GM19099 (cell line): ENCODE data around the gene ICE1.

Experiments
- POLR2A ChIP-seq: IDR thresholded peaks from 3 replicates; pipeline ENCODE4 v1.6.1; 2011; ENCODE audit warnings: low read depth; ENCODE audit not compliant: insufficient read length; ENCODE audit errors: extremely low read depth

The ICE1 gene, protein sequence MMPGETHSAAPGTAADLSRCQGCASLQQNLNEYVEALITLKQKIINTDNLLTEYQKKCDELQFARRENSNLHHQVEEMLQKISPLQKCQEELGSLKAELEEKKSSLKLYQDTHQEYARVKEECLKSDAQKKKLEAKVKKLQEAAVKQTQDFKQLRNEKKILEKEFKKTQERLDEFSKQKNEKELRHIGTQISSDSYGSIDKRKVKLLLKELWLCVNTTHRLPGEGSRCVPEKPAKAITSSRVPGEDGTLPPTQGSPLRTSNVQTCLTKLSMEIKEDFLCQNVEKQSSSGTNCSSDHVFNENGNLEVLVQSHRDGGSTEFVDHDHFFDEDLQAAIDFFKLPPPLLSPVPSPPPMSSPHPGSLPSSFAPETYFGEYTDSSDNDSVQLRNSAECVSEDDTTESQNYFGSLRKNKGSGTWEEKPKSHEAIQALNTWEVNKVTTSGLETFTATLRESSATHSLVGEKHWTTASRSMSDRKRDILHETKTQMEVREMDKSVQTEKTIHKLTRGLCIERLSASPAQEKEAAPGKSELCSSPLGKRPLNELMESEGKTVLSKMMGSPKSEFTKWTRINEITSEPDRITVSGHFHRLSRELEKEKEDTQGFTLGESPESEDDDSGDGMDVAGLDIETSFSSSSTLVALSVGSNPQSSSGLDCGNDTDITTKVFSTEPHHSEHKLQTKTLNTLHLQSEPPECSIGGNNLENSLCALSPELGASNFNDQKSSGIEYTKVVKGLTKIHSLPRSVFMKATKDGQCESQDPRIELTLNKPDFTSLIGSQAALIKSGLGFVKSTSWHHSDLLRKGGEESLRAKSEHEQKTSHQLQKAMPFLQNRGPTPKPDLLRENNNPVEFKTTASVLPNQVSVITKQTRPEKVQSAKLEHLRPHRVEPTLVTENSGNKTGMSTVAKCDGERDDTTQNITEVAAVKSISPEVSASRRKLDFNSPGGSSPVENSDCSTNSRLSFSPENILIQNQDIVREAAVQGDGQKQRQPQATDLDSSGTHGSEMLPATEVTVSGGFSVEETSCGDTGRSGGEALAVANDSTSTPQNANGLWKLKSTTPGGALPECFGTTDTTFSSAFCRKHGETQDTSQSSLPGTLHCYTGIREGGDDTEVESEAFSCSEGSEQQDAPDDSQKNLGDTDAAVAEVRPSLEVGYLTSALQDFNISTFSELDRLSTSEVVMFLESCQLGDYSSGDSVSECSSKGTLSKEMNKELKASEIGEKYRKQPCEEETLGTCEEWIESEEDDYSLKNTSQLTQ (N-terminal part only)

DNA sequence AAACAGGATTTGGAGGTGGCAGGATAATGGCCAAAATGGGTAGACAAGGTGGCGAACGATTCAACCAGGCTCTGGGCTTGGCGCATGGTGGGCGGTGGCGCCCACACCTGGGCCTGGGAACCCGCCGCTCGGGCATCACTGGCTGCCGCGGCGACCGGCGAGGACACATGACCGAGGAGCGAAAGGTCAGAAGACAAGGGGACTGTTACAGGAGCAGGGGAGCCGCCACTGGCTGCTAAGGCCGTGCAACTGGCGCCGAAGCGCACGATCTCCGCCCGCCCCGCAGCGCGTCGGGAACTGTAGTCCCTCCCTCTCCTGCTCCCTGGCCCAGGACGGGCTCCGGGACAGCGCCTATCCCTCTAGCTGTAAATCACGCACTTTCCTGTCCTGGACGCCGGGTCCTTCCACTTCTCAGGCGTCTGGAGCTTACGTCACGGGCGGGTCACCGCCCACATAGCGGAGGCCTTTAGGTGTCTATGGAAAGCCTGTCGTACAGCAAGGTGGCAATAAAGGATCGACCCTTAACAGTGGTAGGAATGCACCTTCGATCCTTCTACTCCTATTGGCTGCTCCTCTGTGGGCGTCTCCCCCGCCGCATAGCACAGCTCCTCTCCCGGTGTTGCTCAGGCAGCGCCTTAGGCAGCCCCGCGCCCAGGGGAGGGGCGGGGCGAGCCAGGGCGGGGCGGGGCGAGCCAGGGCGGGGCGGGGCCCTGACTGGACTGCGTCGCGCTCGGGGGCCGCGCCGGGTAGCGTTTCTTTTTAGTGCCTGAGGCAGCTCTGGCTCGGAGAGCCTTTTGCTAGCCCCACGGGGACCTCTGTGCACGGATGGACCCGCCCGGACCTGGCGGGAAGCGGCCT, at the start of gene ICE1:
ICE1 (plus strand) TSS at position 717 of the 858 bp plus-strand sequence. CDS start 239 bp downstream, outside the sequence.
- TF ChIP-seq POLR2A = peak; percentile 82

DNA sequence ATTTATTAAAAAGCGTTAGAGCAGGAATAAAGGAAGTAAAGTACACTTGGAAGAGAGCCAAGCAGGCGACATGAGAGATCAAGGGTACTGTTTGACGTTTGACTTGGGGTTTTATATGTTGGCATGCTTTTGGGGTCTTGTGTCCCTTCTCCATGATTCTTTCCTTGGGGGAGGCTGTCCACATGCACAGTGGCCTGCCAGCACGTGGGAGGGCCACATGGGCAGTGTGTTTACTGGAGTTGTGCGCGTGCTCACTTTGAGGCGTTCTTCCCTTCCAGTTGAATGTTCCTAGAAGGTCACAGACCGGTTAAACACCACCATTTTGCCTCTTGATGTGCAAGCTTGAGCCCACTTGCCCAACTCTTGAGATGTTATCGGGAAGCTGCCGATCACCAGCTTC, 49.5 kb upstream of the ICE1 start:
- TF ChIP-seq POLR2A = no peak

DNA sequence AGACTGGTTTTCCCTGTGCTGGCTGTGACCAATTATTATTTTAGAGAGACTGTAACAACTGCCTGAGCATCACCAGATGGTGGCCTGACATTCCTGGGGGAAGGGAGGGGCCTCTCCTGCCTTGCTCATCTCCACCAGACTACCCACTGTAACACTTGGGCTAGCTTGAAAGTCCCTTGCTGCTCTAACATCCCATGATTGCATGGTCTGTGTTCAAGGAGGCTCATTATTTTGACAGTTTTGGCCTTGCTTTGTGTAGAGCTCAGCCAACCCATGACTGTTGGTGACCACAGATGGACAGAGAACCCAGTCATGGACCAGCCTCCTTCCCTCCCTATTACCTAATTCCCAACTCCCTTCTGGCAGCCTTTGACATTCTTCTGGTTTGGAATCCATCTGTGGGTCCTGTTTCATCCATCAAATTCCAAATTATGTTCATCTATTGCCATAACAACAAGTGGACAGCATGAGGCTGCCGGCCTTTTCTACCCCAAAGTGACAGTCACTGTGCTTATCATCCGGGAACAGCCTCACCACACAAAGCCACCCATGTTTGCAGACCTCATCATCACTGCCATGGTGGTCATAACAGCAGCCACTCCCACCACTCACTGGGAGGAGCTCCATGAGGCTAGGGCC, 49.0 kb upstream of the ICE1 start:
- TF ChIP-seq POLR2A = no peak

DNA sequence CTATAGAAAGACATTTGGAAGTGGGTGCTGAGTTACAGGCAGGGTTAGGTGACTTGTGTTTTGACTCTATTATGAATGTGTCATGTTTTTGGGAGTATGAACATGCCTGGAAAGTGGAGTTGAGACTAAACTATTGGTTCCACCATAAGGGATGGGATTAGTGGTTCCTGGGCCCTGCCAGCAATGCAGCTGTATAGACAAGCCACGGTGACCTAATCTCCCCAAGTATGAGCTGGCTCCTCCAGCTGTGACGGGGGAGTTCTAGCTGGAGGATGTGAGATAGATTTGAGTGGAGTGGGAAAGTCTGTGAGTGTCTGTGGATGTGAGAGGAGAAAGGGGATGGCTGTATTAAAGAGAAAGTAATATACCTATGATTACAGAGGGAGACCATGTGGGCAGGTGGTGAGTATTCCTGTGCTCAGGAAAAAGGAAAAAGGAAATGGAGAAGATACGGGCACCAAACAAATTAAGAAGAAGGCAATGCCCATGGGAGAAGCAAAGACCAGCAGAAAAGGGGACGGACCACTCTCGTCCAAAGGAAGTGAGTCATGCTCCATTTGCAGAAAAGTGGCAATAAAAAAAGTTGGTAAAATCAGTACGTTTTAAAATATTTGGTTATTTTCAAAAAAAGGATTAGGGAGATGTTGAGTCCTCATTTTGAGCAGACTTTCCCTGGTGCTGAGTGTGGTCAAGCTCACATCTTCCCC, 48.3 kb upstream of the ICE1 start:
- no peak for TF ChIP-seq POLR2A

DNA sequence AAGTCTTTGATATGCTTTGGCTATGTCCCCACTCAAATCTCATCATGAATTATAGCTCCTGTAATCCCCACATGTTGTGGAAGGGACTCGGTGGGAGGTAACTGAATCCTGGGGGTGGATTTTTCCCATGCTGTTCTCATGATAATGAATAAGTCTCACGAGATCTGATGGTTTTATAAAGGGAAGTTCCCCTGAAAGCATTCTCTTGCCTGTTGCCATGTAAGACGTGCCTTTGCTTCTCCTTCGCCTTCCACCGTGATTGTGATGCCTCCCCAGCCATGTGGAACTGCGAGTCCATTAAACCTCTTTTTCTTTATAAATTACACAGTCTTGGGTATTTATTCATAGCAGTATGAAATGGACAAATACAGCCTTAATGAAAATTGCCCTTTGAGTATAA, 44.7 kb upstream of the ICE1 start:
- TF ChIP-seq POLR2A = no peak

DNA sequence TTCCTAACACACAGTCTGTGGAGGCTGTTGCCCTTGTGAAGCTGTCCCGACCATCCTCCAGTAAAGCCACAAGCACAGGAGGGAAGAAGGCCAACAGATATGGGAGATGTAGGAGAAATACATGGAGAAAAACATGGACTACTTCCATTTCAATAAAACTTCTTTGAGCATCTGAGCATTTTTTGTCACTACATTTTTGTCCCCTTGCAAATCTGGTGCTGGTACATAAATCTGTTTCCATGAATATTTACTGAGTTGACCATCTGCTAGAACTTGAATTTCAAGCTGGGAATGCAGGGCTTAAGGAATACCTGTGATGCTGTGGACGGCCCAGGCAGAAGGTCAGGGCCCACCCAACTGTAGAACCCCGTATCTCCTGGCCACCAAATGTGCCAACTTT, 43.9 kb upstream of the ICE1 start:
- TF ChIP-seq POLR2A = no peak

DNA sequence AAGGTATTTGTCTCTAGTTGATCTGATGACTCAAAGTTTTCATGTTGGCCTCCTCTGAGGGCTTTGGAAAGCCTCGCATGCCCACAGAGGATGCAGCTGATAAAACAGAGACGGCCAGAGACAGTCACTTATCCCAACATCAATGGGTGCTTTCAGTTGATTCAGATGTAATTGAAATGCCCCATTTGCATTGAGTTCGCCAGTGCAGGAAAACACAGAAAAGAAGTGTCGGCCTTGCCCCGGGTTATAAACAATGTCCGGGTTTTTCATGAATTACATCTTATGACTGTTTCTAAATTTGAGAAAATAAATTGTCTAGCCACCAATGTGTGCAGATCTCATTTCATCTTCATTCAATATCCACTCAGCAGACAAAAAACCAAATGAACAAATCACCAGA, 42.2 kb upstream of the ICE1 start:
- TF ChIP-seq POLR2A = no peak

DNA sequence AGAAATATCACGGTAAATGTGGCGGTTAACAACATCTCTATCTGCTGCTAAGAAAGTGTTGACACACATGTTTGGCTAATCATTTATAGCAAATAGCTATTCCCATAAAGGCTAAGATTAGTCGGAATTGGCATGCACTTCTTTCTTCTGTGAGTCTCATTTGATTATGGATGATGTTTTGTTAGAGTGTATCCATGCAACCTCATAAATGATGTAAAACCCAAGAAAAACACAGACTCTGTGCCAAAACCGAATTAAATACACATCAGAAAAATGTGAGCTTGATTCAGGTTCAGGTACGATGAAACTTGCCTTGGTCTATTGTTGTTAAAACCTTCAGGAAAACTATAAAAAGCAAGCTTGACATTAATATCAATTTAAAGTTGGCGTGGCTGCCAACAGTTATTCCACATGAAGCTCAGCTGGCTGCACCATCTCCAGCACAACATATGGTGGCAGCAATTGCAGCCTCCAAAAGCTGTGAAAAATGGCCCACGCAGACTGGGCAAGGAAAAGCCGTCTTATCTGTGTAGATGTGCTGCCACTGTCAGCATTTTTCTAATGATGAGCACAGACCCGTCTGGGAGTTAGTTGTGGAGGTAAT, 41.1 kb upstream of the ICE1 start:
- no peak for TF ChIP-seq POLR2A

DNA sequence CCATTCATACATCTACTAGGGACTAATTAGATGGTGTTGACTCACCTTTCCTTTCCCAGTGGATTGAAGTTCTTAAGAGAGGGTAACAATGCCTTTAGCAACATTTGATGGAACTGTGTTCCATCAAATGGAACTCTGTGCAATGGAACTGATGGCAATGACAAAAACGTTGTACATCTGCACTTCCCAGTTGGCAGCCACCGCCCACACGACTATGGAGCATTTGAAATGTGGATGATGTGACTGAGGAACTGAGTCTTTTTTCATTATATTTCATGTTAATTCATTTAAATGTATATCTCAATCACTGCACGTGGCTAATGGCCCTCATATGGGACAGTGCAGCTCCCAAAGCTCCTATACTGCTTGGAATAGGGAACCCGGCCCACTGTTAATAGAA, 39.0 kb upstream of the ICE1 start:
- TF ChIP-seq POLR2A = no peak

DNA sequence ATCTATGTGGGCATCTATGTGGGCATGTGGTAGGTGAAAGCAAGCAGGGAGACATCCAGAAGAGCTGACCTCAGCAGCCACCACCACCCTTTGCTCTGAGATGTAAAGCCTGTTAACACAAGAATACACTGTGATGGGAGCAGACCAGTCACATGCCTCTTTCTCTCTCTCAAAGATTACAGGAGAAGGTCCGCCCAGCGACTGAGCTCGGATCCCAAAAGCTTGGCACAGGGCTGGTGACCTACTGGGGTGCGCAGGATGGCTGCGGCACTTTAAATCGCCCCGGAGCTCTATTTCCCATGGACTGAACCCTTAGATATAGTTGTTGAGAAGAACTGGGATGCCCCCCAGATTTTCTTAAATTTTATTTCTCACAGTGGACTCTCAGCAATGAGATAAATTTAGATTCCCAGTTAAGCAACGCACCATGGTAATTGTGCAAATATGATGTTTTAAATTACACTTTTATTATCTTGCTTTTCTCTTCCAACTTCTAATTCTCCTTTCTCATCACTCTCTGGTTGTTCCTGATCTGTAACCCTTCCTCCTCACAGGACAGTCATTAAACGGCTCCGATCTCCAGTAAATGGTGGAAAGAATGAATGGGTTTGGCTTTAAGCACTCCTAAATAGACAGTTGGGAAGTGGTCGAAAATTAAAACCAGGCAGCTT, 37.7 kb upstream of the ICE1 start:
- TF ChIP-seq POLR2A = no peak

DNA sequence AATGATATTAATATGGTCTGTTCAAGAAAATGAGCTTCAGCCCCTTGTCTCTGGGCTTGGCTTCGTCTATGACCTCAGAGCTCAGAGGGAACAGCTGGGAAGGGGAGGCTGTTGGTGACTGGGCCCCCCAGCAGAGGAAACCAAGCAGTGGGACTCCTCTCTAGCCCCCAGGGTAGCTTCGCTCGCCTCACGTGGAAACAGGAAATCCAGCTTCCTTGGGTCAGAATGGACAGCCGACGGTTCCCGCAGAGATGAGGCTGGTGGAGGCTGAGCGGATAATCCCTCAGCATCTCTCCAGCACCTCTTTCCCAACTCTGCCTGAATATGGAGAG, 37.2 kb upstream of the ICE1 start:
- no peak for TF ChIP-seq POLR2A

DNA sequence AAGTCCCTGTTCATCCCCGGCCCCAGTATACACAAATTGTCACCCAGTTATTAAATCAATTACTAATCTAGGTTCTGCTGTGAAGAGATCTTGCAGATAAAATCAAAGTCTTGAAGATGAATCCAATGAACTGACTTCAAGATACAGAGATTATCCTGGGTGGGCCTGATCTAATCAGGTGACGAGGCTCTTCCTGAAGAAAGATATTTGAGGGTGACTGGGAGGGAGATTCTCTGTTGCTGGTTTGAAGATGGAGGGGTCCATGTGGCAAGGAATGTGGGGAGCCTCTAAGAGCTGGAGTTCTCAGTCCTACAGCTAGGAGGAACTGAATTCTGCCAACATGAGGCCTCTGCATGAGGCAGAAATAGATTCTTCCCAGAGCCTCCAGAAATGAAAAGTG, 36.1 kb upstream of the ICE1 start:
- no peak for TF ChIP-seq POLR2A
